Measurements from ENCODE around the gene IRF2BP2.
A peak's percentile ranks its signal among the peaks of the same experiment; 100 is the strongest.

IRF2BP2 gene

GRCh38 chr1:234616644-234617043, 6.7 kb upstream of the IRF2BP2 start:
- peak overlapping the region; percentile 91 for H3K27ac ChIP-seq
- no peak for DNase-seq (ENCODE audit: low read depth, low spot score)

GRCh38 chr1:234614081-234614489, 4.1 kb upstream of the IRF2BP2 start:
- no peak for DNase-seq (ENCODE audit: low read depth, low spot score)
- peak overlapping the region; percentile 100 for H3K27ac ChIP-seq

GRCh38 chr1:234613128-234613875, 3.3 kb upstream of the IRF2BP2 start:
- DNase-seq (ENCODE audit: low read depth, low spot score) = no peak
- peak overlapping the region; percentile 100 for H3K27ac ChIP-seq

- DNase-seq (ENCODE audit: low read depth, low spot score) = peak; percentile 100
- H3K27ac ChIP-seq = peak overlapping the region; percentile 100
These were observed 2.6 kb upstream of the IRF2BP2 start for GRCh38 chr1:234612352-234613127.

GRCh38 chr1:234611847-234612351, 1.9 kb upstream of the IRF2BP2 start:
- peak overlapping the region; percentile 100 for H3K27ac ChIP-seq
- no peak for DNase-seq (ENCODE audit: low read depth, low spot score)

- peak; percentile 92 for DNase-seq (ENCODE audit: low read depth, low spot score)
- peak overlapping the region; percentile 100 for H3K27ac ChIP-seq
These were observed 1.4 kb upstream of the IRF2BP2 start for GRCh38 chr1:234611225-234611846.

GRCh38 chr1:234610666-234611224, 767 bp upstream of the IRF2BP2 start:
- no peak for DNase-seq (ENCODE audit: low read depth, low spot score)
- peak overlapping the region; percentile 100 for H3K27ac ChIP-seq

GRCh38 chr1:234609691-234610042, 311 bp downstream of the IRF2BP2 start:
- DNase-seq (ENCODE audit: low read depth, low spot score) = no peak

GRCh38 chr1:234608911-234609690, 877 bp downstream of the IRF2BP2 start:
- no peak for DNase-seq (ENCODE audit: low read depth, low spot score)
- H3K27ac ChIP-seq = peak overlapping the region; percentile 100

More at GRCh38 chr1:234609691-234610042, 311 bp downstream of the IRF2BP2 start:
- peak overlapping the region; percentile 100 for H3K27ac ChIP-seq

GRCh38 chr1:234608025-234608910, 1.7 kb downstream of the IRF2BP2 start:
- DNase-seq (ENCODE audit: low read depth, low spot score) = no peak
- H3K27ac ChIP-seq = peak overlapping the region; percentile 100

- DNase-seq (ENCODE audit: low read depth, low spot score) = no peak
- peak overlapping the region; percentile 100 for H3K27ac ChIP-seq
These were observed 2.6 kb downstream of the IRF2BP2 start for GRCh38 chr1:234607109-234608024.

GRCh38 chr1:234606784-234607108, 3.2 kb downstream of the IRF2BP2 start:
- H3K27ac ChIP-seq = peak overlapping the region; percentile 100
- no peak for DNase-seq (ENCODE audit: low read depth, low spot score)

GRCh38 chr1:234605983-234606783, 3.8 kb downstream of the IRF2BP2 start:
- H3K27ac ChIP-seq = peak overlapping the region; percentile 100
- no peak for DNase-seq (ENCODE audit: low read depth, low spot score)

- no peak for DNase-seq (ENCODE audit: low read depth, low spot score)
- peak overlapping the region; percentile 100 for H3K27ac ChIP-seq
These were observed 4.5 kb downstream of the IRF2BP2 start for GRCh38 chr1:234605399-234605982.

- DNase-seq (ENCODE audit: low read depth, low spot score) = no peak
- H3K27ac ChIP-seq = peak overlapping the region; percentile 100
These were observed 5.2 kb downstream of the IRF2BP2 start for GRCh38 chr1:234604495-234605398.
